ENCODE data around the gene STXBP2. TPM values are rescaled to one million over a fixed set of nuclear protein-coding genes. Genes with fewer than 3 reads are reported as not detected.

Gene STXBP2
- total and polyA plus RNA-seq, 4 donors = 25.9 to 32.7 (median 27.2) TPM

DNA sequence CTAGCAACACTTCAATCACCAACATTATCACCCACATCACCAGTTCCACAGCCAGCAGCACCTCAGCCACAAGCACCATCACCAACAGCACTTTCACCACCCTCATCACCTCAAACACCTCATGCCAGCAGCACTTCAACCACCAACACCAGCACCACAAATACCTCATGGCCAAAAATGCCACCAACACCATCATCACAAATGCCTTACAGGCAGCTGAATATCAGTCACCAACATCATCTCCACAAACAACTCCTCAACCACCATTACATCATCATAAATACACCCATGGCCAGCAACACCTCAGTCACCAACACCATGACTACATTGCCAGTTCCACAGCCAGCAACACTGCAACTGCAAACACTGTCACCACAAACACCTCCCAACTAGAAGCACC is 54.6 kb downstream of the STXBP2 start:
- TF ChIP-seq GABPA (IDR thresholded peaks at IDR 0.05 in 1 of 2, conservative IDR thresholded peaks at IDR 0.05 in 1 of 2) (no peak), MAX (IDR thresholded peaks at IDR 0.05) (no peak), REST (IDR thresholded peaks at IDR 0.05) (no peak), JUND (IDR thresholded peaks at IDR 0.05) (no peak)
- Histone ChIP-seq H3K9ac (ENCODE audit: low read depth in 1 of 2, low read length in 2 of 2) (no peak overlapping the region), H3K36me3 (ENCODE audit: control insufficient read depth in 4 of 4, insufficient read depth in 3 of 4, low read depth in 1 of 4, low read length in 3 of 4) (no peaks in the 10 kb centered on the region)

GRCh38 chr19:7692417-7693088 is 55.6 kb downstream of the STXBP2 start:
- Histone ChIP-seq H3K4me3 (ENCODE audit: low read depth in 1 of 3, low read length in 3 of 3) (no peak overlapping the region), H3K9me3 (ENCODE audit: control insufficient read depth in 4 of 4, low read length in 3 of 4) (no peaks in the 10 kb centered on the region), H3K36me3 (ENCODE audit: control insufficient read depth in 4 of 4, insufficient read depth in 3 of 4, low read depth in 1 of 4, low read length in 3 of 4) (no peaks in the 10 kb centered on the region), H3K4me1 (ENCODE audit: control insufficient read depth in 4 of 4, insufficient read depth in 4 of 4, low read length in 3 of 4) (no peaks in the 10 kb centered on the region), H3K27me3 (ENCODE audit: control insufficient read depth in 4 of 4, insufficient read depth in 4 of 4, low read length in 3 of 4) (peaks cover 0 to 2% (median 0%) of the 10 kb centered on the region in 4 donors), H3K27ac (ENCODE audit: low read depth in 1 of 2, low read length in 2 of 2) (no peak overlapping the region), H3K9ac (ENCODE audit: low read depth in 1 of 2, low read length in 2 of 2) (no peak overlapping the region)
- 86% methylated on average over 13 of the region's 13 CpGs for WGBS
- no peak for DNase-seq (ENCODE audit: low spot score)
- no peak for TF ChIP-seq ATF3 (IDR thresholded peaks at IDR 0.05)
- TF ChIP-seq NR2F2 (IDR thresholded peaks at IDR 0.05) = no peak
- no peak for TF ChIP-seq SP1 (IDR thresholded peaks at IDR 0.05)
- no peak for TF ChIP-seq HNF4G (IDR thresholded peaks at IDR 0.05)
- TF ChIP-seq, protein P1, sequence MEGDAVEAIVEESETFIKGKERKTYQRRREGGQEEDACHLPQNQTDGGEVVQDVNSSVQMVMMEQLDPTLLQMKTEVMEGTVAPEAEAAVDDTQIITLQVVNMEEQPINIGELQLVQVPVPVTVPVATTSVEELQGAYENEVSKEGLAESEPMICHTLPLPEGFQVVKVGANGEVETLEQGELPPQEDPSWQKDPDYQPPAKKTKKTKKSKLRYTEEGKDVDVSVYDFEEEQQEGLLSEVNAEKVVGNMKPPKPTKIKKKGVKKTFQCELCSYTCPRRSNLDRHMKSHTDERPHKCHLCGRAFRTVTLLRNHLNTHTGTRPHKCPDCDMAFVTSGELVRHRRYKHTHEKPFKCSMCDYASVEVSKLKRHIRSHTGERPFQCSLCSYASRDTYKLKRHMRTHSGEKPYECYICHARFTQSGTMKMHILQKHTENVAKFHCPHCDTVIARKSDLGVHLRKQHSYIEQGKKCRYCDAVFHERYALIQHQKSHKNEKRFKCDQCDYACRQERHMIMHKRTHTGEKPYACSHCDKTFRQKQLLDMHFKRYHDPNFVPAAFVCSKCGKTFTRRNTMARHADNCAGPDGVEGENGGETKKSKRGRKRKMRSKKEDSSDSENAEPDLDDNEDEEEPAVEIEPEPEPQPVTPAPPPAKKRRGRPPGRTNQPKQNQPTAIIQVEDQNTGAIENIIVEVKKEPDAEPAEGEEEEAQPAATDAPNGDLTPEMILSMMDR (IDR thresholded peaks at IDR 0.05; ENCODE audit: low read depth, low read length, missing input control) = no peak
- no peak for TF ChIP-seq TAF1 (conservative IDR thresholded peaks at IDR 0.05)
- TF ChIP-seq JUND (IDR thresholded peaks at IDR 0.05) = no peak
- TF ChIP-seq HNF4A (conservative IDR thresholded peaks at IDR 0.05) = no peak
- no peak for TF ChIP-seq YY1 (IDR thresholded peaks at IDR 0.05)
- no peak for TF ChIP-seq FOXA1 (IDR thresholded peaks at IDR 0.05)
- TF ChIP-seq RXRA (IDR thresholded peaks at IDR 0.05) = no peak
- TF ChIP-seq FOXA2 (IDR thresholded peaks at IDR 0.05) = no peak

More for the DNA sequence above, 54.6 kb downstream of the STXBP2 start:
- Histone ChIP-seq H3K27ac (ENCODE audit: low read depth in 1 of 2, low read length in 2 of 2) (no peak overlapping the region), H3K4me1 (ENCODE audit: control insufficient read depth in 4 of 4, insufficient read depth in 4 of 4, low read length in 3 of 4) (no peaks in the 10 kb centered on the region), H3K27me3 (ENCODE audit: control insufficient read depth in 4 of 4, insufficient read depth in 4 of 4, low read length in 3 of 4) (no peaks in the 10 kb centered on the region), H3K9me3 (ENCODE audit: control insufficient read depth in 4 of 4, low read length in 3 of 4) (no peaks in the 10 kb centered on the region), H3K4me3 (ENCODE audit: low read depth in 1 of 3, low read length in 3 of 3) (no peak overlapping the region)
- no peak for DNase-seq (ENCODE audit: low spot score)
